NOMO-1 treated with dmso at 0.1 percent for 144 hours (cell line): ENCODE results near the gene NKPD1.

Source experiments
- DNase-seq: peaks from one replicate; lab custom pipeline; 2025; ENCODE audit not compliant: unreplicated experiment; lab: John Stamatoyannopoulos, UW

The NKPD1 gene

DNA sequence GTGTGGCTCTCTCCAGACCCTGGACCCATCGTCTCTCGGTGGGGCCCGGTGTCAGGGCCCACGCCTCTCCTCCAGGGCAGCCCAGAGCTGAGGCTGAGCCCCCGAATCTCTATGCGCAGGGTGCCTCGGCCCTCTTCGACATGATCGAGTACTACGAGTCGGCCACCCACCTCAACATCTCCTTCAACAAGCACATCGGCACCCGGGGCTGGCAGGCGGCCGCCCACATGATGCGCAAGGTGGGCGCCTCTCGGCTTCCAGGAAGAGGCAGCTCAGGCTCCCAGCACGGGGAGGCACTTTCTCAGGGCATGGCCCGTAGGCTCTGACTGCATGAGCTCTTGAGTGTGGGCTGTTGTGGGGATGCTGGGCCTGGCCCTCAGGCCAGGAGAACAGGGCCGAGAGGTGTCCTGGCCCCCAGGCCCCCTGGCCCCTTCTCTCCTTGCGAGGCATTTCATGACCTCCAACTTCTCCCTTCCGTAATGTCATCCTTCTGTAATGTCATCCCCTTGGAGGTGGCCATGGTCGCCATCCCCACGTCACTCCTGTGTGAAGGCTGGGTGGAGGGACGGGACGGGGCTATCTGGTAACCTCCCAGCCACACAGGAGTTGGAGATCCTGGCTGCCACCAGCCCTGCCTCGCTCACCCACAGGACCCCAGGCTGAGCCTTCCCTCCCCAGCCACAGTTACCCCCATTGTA lies 19.4 kb downstream of the NKPD1 start:
- no peak for DNase-seq

- DNase-seq: no peak
Observed at GRCh38 chr19:45140533-45140932, 20.2 kb downstream of the NKPD1 start.

DNA sequence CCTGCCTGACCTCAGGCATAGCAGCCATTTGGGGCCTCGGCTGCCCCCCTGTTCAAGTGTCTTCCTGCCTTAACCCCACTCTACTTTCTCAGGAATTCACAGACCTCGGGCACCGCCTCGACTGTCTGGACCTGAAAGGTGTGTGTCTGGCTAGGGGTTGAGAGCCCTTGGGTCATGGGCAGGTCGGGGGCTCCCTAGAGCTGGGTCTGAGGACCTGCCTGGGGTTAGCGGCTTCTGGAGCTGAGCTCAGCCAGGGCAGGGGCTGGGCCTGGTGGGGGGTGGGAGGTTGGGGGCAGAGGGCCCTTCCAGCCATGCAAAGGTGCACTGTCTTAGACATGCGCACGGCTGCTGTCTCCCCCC lies 20.7 kb downstream of the NKPD1 start:
- DNase-seq: no peak

DNA sequence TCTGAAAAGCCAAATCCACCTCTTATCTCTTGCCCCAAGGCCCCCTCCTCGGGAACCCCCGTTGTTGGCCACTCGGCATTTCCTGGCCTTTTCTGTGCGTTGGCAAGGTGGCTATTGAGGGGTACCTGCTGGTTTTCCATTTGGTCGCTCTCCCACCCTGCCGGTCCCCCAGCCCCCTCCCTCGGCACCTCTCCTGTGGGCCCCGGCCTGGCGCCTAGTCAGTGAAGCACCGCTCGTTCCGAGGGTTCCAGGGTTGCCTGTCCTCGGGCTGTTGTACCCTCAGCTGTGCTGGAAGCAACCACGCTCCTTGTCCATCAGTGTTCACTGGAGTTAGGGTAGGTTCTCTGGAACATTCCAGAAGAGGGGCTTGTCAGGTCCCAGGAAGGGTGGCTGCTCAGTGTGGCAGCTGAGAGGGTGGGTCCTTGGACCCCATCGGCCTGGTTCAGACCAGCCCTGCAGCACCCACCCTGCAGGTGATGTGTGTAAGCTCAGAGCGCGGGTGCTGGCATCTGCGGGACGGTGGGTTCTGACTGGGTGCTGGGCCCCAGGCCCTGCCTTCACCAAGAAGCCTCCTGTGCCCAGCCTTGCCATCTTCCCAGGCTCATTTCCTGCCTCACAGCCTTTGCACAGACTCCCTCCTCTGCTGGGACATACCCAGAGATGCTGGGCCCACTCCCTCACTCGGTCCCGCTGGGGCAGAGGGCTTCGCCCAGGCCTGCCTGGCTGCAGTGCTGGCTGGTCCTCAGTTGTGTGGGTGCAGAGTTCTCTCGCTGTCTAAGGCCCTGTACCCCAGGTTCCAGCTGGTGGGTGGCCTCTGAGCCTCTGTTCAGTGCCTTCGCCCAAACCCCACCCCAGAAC lies 21.3 kb downstream of the NKPD1 start:
- no peak for DNase-seq

DNA sequence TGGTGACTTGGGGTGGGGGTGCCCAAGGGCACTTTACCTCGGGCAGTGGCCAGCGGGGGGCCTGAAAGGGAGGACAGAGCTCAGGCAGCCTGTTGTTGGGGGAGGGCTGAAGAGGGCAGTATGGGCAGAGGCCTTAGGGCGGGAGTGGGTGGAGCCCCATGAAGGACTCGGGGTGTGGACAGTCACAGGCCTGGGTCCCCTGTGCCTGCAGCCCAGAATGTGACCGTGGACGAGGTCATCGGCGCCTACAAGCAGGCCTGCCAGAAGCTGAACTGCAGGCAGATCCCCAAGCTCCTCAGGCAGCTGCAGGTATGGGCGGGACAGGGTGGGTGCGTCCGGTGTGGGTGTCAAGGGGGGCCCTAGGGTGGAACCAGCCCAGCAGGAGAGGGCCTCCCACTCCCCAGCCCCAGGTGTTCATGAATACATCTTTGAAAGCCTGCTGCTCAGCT lies 22.5 kb downstream of the NKPD1 start:
- no peak for DNase-seq

DNA sequence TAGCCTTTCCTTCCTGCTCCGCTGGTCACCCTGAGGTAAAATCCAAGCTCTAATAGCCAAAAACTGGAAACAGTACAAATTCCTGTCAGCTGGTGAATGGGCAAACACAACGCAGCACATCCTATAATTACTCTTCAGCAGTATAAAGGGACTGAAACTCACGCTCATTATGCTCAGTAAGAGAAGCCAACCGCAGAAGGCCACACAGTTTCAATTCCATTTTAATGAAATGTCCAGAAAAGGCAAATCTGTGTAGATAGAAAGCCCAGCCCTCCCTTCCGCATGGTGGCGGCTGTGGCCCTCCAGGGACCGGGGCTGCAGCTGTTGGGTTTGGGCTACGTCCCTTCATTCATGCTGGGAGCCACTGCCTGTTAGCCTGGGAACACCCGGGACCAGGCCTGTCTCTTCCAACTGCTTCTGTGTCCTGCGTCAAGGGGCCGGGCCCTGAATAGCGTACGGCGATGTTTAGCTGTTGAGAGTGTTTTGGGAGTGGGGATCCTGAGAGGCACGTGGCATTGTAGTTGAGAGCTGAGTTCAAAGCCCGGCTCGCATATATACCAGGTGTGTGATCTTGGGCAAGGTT lies 23.5 kb downstream of the NKPD1 start:
- no peak for DNase-seq

DNA sequence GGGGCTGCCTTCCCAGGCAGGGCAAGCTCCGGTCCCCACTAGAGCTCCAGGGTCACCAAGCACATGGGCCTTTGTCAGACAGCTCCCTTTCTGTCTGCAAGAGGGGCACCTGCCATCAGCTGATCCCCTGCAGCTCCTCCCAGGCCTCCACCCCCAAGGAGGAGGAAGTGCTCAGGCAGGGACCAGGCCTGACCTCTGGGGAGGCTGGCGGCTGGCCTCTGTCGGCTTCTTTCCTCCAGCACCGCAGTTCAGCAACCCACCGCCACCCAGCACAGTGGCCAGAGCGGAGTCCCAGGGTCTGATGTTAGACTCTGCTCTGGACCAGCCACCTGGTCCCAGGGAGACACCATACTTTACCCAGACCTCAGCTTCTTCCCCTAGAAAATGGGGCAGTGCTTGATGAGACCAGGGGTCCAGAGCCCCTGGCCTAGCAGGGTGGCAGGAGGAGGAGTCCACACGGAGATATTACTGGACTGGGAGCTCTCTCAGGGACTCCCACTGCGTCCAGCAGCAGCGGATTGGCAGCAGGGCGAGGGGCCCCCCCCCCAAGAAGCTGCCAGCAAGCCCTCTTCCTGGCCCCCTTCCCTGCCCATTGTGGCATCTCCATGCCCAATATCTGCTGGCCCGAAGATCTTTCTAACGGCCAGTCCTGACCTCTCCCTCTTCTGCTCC lies 24.1 kb downstream of the NKPD1 start:
- no peak for DNase-seq

DNA sequence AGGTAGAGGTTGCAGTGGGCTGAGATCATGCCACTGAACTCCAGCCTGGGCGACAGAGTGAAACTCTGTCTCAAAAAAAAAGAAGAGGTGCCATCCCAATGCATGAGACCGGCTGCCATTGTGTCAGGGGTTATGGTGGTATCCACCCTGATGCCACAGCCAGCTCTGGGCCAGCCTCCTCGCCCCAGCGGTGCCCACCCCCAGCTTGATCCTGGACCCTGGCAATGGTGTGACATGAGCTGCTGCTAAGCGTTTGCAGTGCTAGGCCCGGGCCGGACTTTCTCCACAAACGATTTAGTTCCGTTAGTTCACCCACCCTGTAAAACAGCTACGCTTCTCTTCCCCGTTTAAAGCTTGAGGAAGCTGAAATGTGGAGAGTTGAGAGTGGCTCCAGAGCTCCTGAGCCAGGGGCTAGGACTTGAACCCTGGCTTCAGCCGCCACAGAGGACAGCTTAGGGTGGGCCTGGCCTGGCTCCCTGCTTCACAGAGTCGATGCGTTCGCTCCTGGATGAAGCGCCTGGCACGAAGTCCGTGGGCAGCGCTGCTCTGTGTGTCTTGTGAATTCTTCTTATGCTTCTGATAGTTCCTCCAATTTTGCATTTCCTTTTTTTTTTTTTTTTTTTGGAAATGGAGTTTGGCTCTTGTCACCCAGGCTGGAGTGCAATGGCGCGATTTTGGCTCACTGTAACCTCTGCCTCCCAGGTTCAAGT lies 25.5 kb downstream of the NKPD1 start:
- DNase-seq: no peak

DNA sequence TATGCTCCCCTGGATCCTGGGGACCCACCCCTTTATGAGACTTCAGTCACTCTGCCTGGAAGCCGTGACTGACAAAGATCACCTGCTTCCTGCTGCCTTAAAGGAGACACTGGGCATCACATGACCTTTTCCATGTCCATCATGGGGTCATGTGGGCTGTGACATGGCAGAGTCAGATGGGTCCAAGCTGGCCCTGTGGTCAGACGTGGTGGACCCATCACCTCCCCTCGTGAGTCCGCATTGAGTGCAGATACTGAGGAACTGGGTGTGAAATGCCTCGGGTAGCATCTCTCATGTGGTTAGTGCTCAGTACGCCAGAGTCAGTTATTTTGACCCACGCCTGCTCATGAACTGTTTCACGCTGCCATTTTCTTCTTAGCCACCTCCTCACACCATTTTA lies 27.1 kb downstream of the NKPD1 start:
- DNase-seq: no peak

GRCh38 chr19:45130888-45131615 lies 29.7 kb downstream of the NKPD1 start:
- DNase-seq: no peak

DNA sequence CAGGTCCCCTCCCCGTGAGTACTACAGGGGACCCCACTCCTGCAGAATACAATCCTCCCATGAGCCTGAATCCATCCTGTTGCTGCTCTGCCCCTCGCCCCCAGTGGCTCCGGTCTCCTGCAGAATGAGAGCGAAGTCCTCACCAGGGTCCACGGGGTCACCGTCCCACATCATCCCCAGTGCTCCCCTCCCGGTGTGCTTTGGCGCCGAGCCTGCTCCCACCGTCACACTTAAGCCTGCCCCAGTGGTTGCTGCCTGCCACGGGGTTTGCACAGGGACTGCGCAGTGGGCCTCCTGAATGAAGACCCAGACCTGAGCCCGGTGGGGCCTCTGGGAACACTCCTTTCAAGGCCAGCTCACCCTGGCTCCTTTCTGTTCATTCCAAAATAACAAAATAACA lies 30.5 kb downstream of the NKPD1 start:
- DNase-seq: no peak

- DNase-seq: no peak
Observed at GRCh38 chr19:45128806-45129205, 32.0 kb downstream of the NKPD1 start.

DNA sequence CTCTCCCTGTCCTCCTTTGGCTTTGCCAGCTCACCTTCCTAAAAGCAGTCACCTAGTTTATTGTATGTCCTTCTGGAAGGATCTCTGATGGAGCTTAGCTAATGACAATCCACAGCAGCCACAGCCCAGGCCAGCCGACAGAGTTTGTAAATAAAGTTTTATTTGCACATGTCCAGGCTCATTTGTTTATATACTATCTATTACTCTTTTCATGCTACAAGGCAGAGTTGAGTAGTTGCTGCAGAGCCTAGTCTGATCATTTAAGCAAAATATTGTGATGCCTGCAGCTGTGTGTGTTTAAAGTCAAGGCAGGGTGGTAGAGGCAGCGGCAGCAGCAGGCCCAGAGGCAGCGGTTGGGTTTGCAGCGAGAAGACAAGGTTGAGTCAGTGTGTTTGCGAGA lies 32.6 kb downstream of the NKPD1 start:
- DNase-seq: no peak

GRCh38 chr19:45126654-45127053 lies 34.1 kb downstream of the NKPD1 start:
- DNase-seq: no peak

DNA sequence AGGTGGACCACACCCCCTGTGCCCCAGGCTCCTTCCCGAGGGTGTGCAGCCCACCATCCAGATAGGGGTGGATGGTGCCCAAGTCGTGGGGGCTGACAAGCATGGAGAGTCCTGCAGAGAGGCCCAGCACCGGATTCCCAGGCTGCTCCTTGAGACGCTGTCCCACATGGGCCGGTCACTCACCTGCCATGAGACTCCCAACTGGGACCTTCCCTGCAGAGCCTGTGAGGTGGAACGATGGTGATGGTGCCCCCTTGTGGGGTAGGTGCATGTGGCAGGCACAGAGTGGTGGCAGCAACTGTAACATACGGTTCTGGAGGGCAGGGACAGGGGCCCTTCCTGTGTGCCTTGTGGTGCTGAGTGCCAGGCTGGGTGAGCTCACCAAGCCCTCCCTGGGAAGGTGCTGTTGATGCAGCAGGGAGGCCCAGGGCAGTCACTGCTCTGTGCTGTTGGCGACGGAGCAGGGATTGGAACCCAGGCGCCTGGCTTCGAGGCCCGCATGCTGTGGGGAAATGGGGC lies 34.7 kb downstream of the NKPD1 start:
- DNase-seq: peak; percentile 8

DNA sequence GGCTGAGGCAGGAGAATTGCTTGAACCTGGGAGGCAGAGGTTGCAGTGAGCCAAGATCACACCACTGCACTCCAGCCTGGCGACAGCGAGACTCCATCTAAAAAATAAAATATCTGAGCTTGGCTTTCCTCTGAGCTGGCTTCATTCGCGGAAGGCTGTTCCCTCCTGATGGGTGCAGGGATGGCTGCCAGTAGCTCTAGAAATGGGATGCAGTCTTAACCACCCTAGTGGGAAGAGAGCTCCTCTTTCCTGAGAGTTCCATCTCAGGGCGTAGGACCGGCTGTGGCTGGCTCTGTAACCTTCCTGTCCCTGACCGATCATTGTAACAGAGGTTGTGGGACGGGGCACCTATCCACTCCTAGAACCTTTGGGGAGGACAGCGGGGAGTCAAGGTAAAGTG lies 35.4 kb downstream of the NKPD1 start:
- DNase-seq: no peak

- DNase-seq: no peak
Observed at GRCh38 chr19:45124021-45124420, 36.8 kb downstream of the NKPD1 start.

- no peak for DNase-seq
Observed at GRCh38 chr19:45123440-45123850, 37.3 kb downstream of the NKPD1 start.

DNA sequence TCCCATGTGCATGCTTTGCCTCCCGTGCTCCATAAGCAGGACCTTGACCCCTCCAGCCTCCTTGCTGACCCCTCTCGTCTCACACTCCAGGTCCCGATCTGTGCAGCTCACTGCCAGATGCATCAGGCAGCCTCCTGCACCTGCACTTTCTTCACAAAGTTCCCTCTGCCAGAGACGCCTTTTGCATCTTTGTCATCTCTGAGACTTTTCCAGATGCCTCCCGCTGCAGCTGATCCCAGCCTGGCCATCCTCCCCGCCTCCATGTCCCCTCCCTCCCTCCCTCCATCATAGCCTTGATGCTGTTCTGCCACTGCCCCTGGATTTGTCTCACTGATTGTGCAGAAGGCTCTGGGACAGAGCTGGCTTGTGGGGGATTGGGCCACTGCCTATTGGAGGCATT lies 38.0 kb downstream of the NKPD1 start:
- DNase-seq: no peak

DNA sequence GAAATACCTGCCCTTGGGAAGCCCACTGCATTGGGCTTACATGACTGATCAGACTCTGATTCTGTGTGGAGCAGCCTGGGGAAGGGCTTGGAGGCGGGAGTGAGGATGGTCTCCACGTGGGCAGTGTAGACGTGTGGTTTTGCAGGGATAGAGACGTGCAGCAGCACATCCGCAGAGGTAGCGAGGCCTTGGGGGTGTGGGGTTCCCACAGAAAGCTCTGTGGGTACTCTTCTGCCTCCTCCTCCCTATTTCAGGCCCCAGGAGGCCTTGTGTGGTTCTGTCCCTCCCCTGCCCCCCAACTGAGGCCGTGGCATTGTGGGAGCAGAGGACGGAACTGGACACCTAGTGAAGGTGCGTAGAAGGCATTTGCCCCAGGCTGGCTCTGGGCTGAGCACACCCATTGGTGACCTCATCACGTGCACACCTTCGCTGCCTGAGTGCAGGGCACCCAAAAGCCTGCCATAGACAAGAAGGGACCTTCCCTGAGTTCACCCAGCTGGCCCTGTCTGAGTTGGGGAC lies 38.9 kb downstream of the NKPD1 start:
- no peak for DNase-seq
